GM18511 (cell line): ENCODE measurements around the gene RGS9.
"Not testable (repeated sequence)": the region's sequence is repeated elsewhere in the genome, so short reads cannot be mapped to it uniquely, and the experiment has no call there.

Source experiments
- ATAC-seq: cut with Tn5 transposase; IDR thresholded peaks from one replicate; pipeline ENCODE4 v1.9.1; 2021; ENCODE audit warnings: mild to moderate bottlenecking, moderate library complexity; ENCODE audit not compliant: unreplicated experiment

The RGS9 gene

GRCh38 chr17:65180752-65181236, 43.6 kb downstream of the RGS9 start:
- not testable (repeated sequence) for ATAC-seq

- ATAC-seq: peak; percentile 76
Observed at GRCh38 chr17:65181237-65182061, 44.3 kb downstream of the RGS9 start.

- peak; percentile 33 for ATAC-seq
Observed at GRCh38 chr17:65182233-65182632, 45.1 kb downstream of the RGS9 start.

- ATAC-seq: no peak
Observed at GRCh38 chr17:65183736-65184135, 46.6 kb downstream of the RGS9 start.

GRCh38 chr17:65184235-65184959, 47.2 kb downstream of the RGS9 start:
- no peak for ATAC-seq

GRCh38 chr17:65185062-65185461, 47.9 kb downstream of the RGS9 start:
- no peak for ATAC-seq

- no peak for ATAC-seq
Observed at GRCh38 chr17:65185668-65186382, 48.7 kb downstream of the RGS9 start.

GRCh38 chr17:65190467-65191097, 53.4 kb downstream of the RGS9 start:
- ATAC-seq: no peak

- no peak for ATAC-seq
Observed at GRCh38 chr17:65191811-65192740, 54.9 kb downstream of the RGS9 start.

- ATAC-seq: no peak
Observed at GRCh38 chr17:65193305-65193704, 56.1 kb downstream of the RGS9 start.

- ATAC-seq: no peak
Observed at GRCh38 chr17:65193716-65194293, 56.6 kb downstream of the RGS9 start.

GRCh38 chr17:65194670-65195334, 57.6 kb downstream of the RGS9 start:
- no peak for ATAC-seq

- no peak for ATAC-seq
Observed at GRCh38 chr17:65195716-65196115, 58.5 kb downstream of the RGS9 start.

- ATAC-seq: no peak
Observed at GRCh38 chr17:65196617-65197016, 59.4 kb downstream of the RGS9 start.

GRCh38 chr17:65197201-65197600, 60.0 kb downstream of the RGS9 start:
- no peak for ATAC-seq

- ATAC-seq: no peak
Observed at GRCh38 chr17:65198653-65199382, 61.6 kb downstream of the RGS9 start.

- no peak for ATAC-seq
Observed at GRCh38 chr17:65201331-65201730, 64.2 kb downstream of the RGS9 start.

- ATAC-seq: no peak
Observed at GRCh38 chr17:65202844-65203571, 65.8 kb downstream of the RGS9 start.
